Mononuclear cell (primary cell): Measurements from ENCODE around the gene GGCT. TPM values are rescaled to one million over a fixed set of nuclear protein-coding genes. Genes with fewer than 3 reads are reported as not detected.
"Not testable (repeated sequence)": the region's sequence is repeated elsewhere in the genome, so short reads cannot be mapped to it uniquely, and the experiment has no call there.

Source experiments
- H3K27me3 ChIP-seq: 2 replicates; pipeline ENCODE4 v1.6.0; 2011; ENCODE audit warnings: low read length, control low read depth; ENCODE audit not compliant: insufficient read depth
- H3K4me1 ChIP-seq: 2 replicates; pipeline ENCODE4 v1.5.1; 2011; ENCODE audit warnings: mild to moderate bottlenecking, low read length, control low read depth; ENCODE audit not compliant: insufficient read depth
- H3K4me3 ChIP-seq: 2 replicates; pipeline ENCODE4 v1.5.1; 2011; ENCODE audit warnings: mild to moderate bottlenecking, low read length, moderate library complexity
- H3K9me3 ChIP-seq: 2 replicates; pipeline ENCODE4 v1.5.1; 2011; ENCODE audit warnings: low read depth, mild to moderate bottlenecking, control low read depth, low read length
- total RNA-seq: library from RNA; depleted of rRNA; stranded (reverse); fragments of >200 nt; gene quantifications from one replicate; pipeline ENCODE4 v1.2.3, GENCODE V29; 2012

The GGCT gene
- 6.6 TPM for total RNA-seq

- Histone ChIP-seq H3K4me1 (peaks cover 27% of the 10 kb centered on the region), H3K4me3 (peak within 1 kb of the TSS; percentile 72), H3K9me3 (no peaks in the 10 kb centered on the region), H3K27me3 (no peaks in the 10 kb centered on the region)
Observed at GRCh38 chr7:30504301-30505173, at the start of gene GGCT. TSS of gene GGCT (minus strand) at chr7:30504829. CDS start at chr7:30504709, 120 bp downstream.

- Histone ChIP-seq H3K9me3 (no peaks in the 10 kb centered on the region), H3K4me1 (peaks cover 9% of the 10 kb centered on the region), H3K4me3 (no peak overlapping the region), H3K27me3 (no peaks in the 10 kb centered on the region)
Observed at GRCh38 chr7:30553546-30553945, 48.9 kb upstream of the GGCT start.

- no peak overlapping the region for H3K4me3 ChIP-seq
- no peaks in the 10 kb centered on the region for H3K9me3 ChIP-seq
- peaks cover 9% of the 10 kb centered on the region for H3K4me1 ChIP-seq
- no peaks in the 10 kb centered on the region for H3K27me3 ChIP-seq
Observed at GRCh38 chr7:30553141-30553540, 48.5 kb upstream of the GGCT start.

- Histone ChIP-seq H3K27me3 (no peaks in the 10 kb centered on the region), H3K4me3 (no peak overlapping the region), H3K4me1 (peaks cover 9% of the 10 kb centered on the region), H3K9me3 (no peaks in the 10 kb centered on the region)
Observed at GRCh38 chr7:30552330-30552729, 47.7 kb upstream of the GGCT start.

- peaks cover 9% of the 10 kb centered on the region for H3K4me1 ChIP-seq
- H3K4me3 ChIP-seq = no peak overlapping the region
- no peaks in the 10 kb centered on the region for H3K9me3 ChIP-seq
- no peaks in the 10 kb centered on the region for H3K27me3 ChIP-seq
Observed at GRCh38 chr7:30549931-30550493, 45.4 kb upstream of the GGCT start.

GRCh38 chr7:30548845-30549244 lies 44.2 kb upstream of the GGCT start:
- peaks cover 9% of the 10 kb centered on the region for H3K4me1 ChIP-seq
- H3K9me3 ChIP-seq = no peaks in the 10 kb centered on the region
- H3K27me3 ChIP-seq = no peaks in the 10 kb centered on the region
- H3K4me3 ChIP-seq = no peak overlapping the region

- peaks cover 9% of the 10 kb centered on the region for H3K4me1 ChIP-seq
- no peak overlapping the region for H3K4me3 ChIP-seq
- no peaks in the 10 kb centered on the region for H3K9me3 ChIP-seq
- H3K27me3 ChIP-seq = no peaks in the 10 kb centered on the region
Observed at GRCh38 chr7:30546596-30546995, 42.0 kb upstream of the GGCT start.

- Histone ChIP-seq H3K9me3 (no peaks in the 10 kb centered on the region), H3K27me3 (no peaks in the 10 kb centered on the region), H3K4me3 (no peak overlapping the region), H3K4me1 (peaks cover 4% of the 10 kb centered on the region)
Observed at GRCh38 chr7:30545791-30546555, 41.3 kb upstream of the GGCT start.

GRCh38 chr7:30543813-30544525 lies 39.3 kb upstream of the GGCT start:
- no peaks in the 10 kb centered on the region for H3K27me3 ChIP-seq
- no peaks in the 10 kb centered on the region for H3K4me1 ChIP-seq
- no peak overlapping the region for H3K4me3 ChIP-seq
- no peaks in the 10 kb centered on the region for H3K9me3 ChIP-seq

GRCh38 chr7:30543115-30543514 lies 38.5 kb upstream of the GGCT start:
- not testable (repeated sequence) for H3K27me3 ChIP-seq

GRCh38 chr7:30533886-30534285 lies 29.3 kb upstream of the GGCT start:
- Histone ChIP-seq H3K4me1 (no peaks in the 10 kb centered on the region), H3K27me3 (no peaks in the 10 kb centered on the region), H3K9me3 (no peaks in the 10 kb centered on the region), H3K4me3 (no peak overlapping the region)

More at GRCh38 chr7:30543115-30543514, 38.5 kb upstream of the GGCT start:
- H3K4me1 ChIP-seq, H3K4me3 ChIP-seq, H3K9me3 ChIP-seq: not testable (repeated sequence)

GRCh38 chr7:30531286-30531685 lies 26.7 kb upstream of the GGCT start:
- Histone ChIP-seq H3K4me3 (no peak overlapping the region), H3K9me3 (no peaks in the 10 kb centered on the region)

GRCh38 chr7:30530373-30530772 lies 25.7 kb upstream of the GGCT start:
- H3K9me3 ChIP-seq = no peaks in the 10 kb centered on the region
- H3K4me3 ChIP-seq = no peak overlapping the region
- H3K27me3 ChIP-seq = no peaks in the 10 kb centered on the region
- no peaks in the 10 kb centered on the region for H3K4me1 ChIP-seq

More at GRCh38 chr7:30531286-30531685, 26.7 kb upstream of the GGCT start:
- H3K27me3 ChIP-seq = no peaks in the 10 kb centered on the region
- H3K4me1 ChIP-seq = no peaks in the 10 kb centered on the region

- Histone ChIP-seq H3K4me3 (no peak overlapping the region), H3K9me3 (no peaks in the 10 kb centered on the region), H3K4me1 (no peaks in the 10 kb centered on the region), H3K27me3 (no peaks in the 10 kb centered on the region)
Observed at GRCh38 chr7:30528779-30529178, 24.1 kb upstream of the GGCT start.

- H3K27me3 ChIP-seq, H3K4me1 ChIP-seq, H3K4me3 ChIP-seq, H3K9me3 ChIP-seq: not testable (repeated sequence)
Observed at GRCh38 chr7:30527297-30527696, 22.7 kb upstream of the GGCT start.
